ENCODE results near the gene SALL1. TPM values are rescaled to one million over a fixed set of nuclear protein-coding genes. Genes with fewer than 3 reads are reported as not detected.

SALL1 gene
- total RNA-seq, 1 experiment from 2014 or later, result not detected

DNA sequence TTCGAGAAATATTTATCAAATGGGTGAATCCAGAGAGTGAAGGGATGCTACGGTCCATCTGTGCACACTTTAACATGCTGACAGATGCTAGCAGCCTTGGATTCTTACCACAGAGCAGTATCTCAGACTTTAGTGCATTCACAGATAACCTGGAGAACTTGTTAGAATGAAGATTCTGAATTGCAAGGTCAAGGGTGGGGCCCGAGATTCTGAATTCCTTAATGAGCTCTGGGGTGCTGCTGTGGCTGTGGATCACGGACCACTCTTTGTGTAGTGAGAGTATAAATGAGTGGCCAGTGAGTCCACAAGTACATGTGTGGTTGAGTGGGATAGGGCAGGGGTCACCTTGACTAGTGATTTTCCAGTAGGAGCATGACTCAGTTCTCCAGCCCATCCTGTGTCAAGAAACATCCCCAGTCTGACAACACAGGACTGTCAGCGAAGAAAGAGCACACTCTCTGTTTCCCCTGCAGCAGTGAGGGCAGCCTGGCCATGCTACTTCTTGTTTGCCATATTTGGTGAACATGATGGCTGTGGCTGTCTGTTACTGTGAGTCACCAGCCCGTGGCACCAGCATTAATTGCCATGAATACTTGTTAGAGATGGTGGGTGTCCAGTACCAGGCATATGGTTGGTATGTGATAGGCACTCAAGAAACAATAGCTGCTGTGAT, 13.0 kb upstream of the SALL1 start:
- Histone ChIP-seq H3K4me3 (ENCODE audit: low read length) (no peak overlapping the region), H3K9ac (ENCODE audit: low read length) (no peak overlapping the region), H3K79me2 (ENCODE audit: low read length) (no peaks in the 10 kb centered on the region), H3K36me3 (ENCODE audit: low read depth, low read length) (no peaks in the 10 kb centered on the region), H3K9me2 (replicated peaks; ENCODE audit: low read length) (no peaks in the 10 kb centered on the region), H4K20me1 (ENCODE audit: low read length) (no peaks in the 10 kb centered on the region), H2AFZ (ENCODE audit: low read length) (no peak overlapping the region), H3K4me2 (ENCODE audit: low read length) (no peak overlapping the region), H3K27me3 (ENCODE audit: low read length) (no peaks in the 10 kb centered on the region), H3K9me3 (ENCODE audit: low read length) (no peaks in the 10 kb centered on the region), H3K4me1 (ENCODE audit: insufficient read depth, low read length) (no peaks in the 10 kb centered on the region), H3F3A (ENCODE audit: low read length, unreplicated experiment) (no peaks in the 10 kb centered on the region), H3K27ac (ENCODE audit: low read length) (no peak overlapping the region)
- no peak for DNase-seq
- intact Hi-C loops (cut with micrococcal nuclease), result no loop called here
- TF ChIP-seq EZH2 (IDR thresholded peaks at IDR 0.05; ENCODE audit: low read length, unreplicated experiment) (no peak), EZH2phosphoT487 (IDR thresholded peaks at IDR 0.05; ENCODE audit: borderline replicate concordance, low read length) (no peak)
- TF ChIP-seq, protein P1, sequence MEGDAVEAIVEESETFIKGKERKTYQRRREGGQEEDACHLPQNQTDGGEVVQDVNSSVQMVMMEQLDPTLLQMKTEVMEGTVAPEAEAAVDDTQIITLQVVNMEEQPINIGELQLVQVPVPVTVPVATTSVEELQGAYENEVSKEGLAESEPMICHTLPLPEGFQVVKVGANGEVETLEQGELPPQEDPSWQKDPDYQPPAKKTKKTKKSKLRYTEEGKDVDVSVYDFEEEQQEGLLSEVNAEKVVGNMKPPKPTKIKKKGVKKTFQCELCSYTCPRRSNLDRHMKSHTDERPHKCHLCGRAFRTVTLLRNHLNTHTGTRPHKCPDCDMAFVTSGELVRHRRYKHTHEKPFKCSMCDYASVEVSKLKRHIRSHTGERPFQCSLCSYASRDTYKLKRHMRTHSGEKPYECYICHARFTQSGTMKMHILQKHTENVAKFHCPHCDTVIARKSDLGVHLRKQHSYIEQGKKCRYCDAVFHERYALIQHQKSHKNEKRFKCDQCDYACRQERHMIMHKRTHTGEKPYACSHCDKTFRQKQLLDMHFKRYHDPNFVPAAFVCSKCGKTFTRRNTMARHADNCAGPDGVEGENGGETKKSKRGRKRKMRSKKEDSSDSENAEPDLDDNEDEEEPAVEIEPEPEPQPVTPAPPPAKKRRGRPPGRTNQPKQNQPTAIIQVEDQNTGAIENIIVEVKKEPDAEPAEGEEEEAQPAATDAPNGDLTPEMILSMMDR (conservative IDR thresholded peaks at IDR 0.05; ENCODE audit: low read depth, low read length), result no peak
- ChIA-PET POLR2A (ENCODE audit: unreplicated experiment) (no interaction called here), CTCF (no interaction called here)
- no peak for ATAC-seq
- BruUV-seq (replicated peaks), result no TSS peak

DNA sequence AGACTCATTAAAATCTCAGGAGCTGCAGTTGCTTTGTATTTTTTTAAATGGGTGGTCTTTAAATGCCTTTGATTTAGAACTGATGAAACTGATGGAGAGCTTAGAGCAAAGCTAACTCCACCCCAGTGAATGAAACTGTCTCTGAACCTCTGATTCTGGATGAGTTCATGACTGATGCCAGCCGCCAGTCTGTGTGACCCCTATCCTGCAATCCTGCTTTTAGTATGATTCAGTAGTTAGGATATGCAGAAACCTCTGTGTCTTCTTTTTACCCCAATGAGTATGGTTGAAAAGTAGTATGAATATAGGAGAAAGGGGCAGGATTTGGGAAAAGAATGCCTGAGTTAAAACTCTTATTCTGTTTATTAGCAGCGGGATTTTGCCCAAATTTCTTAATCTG, 12.3 kb upstream of the SALL1 start:
- intact Hi-C loops (cut with micrococcal nuclease), result no loop called here
- Histone ChIP-seq H3K9me3 (ENCODE audit: low read length) (no peaks in the 10 kb centered on the region), H2AFZ (ENCODE audit: low read length) (no peak overlapping the region), H3K9me2 (replicated peaks; ENCODE audit: low read length) (no peaks in the 10 kb centered on the region), H3K36me3 (ENCODE audit: low read depth, low read length) (no peaks in the 10 kb centered on the region), H3K4me3 (ENCODE audit: low read length) (no peak overlapping the region), H3K27ac (ENCODE audit: low read length) (no peak overlapping the region), H4K20me1 (ENCODE audit: low read length) (no peaks in the 10 kb centered on the region), H3K4me1 (ENCODE audit: insufficient read depth, low read length) (no peaks in the 10 kb centered on the region), H3K4me2 (ENCODE audit: low read length) (no peak overlapping the region), H3K27me3 (ENCODE audit: low read length) (no peaks in the 10 kb centered on the region), H3F3A (ENCODE audit: low read length, unreplicated experiment) (no peaks in the 10 kb centered on the region), H3K79me2 (ENCODE audit: low read length) (no peaks in the 10 kb centered on the region), H3K9ac (ENCODE audit: low read length) (no peak overlapping the region)
- DNase-seq (no peak), ATAC-seq (no peak)
- ChIA-PET CTCF (no interaction called here), POLR2A (ENCODE audit: unreplicated experiment) (no interaction called here)
- BruUV-seq (replicated peaks), result no TSS peak
- TF ChIP-seq EZH2phosphoT487 (IDR thresholded peaks at IDR 0.05; ENCODE audit: borderline replicate concordance, low read length) (no peak), EZH2 (IDR thresholded peaks at IDR 0.05; ENCODE audit: low read length, unreplicated experiment) (no peak)
- TF ChIP-seq, protein P1 (conservative IDR thresholded peaks at IDR 0.05; ENCODE audit: low read depth, low read length), result no peak

DNA sequence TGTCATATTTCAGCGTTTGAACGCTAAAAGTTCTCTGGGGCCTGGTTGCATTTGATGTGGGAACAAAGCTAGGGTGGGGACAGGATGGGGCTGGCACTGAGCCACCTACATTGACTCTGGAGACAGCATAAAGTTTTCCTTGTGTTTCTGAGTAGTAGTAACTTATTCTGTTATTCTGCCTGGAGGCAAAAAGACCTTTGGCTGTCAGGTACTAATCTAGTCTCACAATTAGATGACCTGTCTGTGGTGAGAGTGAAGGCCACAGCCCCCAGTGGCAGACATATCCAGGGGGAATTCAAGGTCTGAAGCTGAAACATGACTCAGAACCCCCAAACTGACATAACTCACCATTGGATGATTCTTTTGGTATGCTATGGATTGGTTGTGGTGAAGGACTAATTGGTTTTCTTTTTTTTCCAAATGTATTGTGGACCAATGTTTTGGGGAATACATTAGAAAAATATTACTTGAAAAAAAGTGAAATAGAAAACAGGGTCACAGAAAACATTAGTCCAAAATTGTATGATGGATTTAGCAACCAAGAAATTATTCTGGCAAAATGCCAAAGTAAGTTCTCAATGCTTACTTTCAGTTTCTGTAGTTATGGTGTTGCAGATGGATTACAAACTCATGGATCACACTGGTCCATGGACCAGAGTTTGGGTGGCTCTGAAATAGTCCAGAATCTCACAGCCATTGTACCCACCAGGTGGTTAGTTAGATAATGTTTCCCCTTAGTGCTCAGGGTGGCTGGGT, 10.5 kb upstream of the SALL1 start:
- intact Hi-C loops (cut with micrococcal nuclease), result no loop called here
- no peaks in the 10 kb centered on the region for H3K9me3 ChIP-seq (ENCODE audit: low read length)
- TF ChIP-seq, protein P1 (conservative IDR thresholded peaks at IDR 0.05; ENCODE audit: low read depth, low read length), result no peak
- H3K79me2 ChIP-seq (ENCODE audit: low read length), result no peaks in the 10 kb centered on the region
- no peaks in the 10 kb centered on the region for H4K20me1 ChIP-seq (ENCODE audit: low read length)
- POLR2A ChIA-PET (ENCODE audit: unreplicated experiment), result no interaction called here
- no peaks in the 10 kb centered on the region for H3K9me2 ChIP-seq (replicated peaks; ENCODE audit: low read length)
- H3F3A ChIP-seq (ENCODE audit: low read length, unreplicated experiment), result no peaks in the 10 kb centered on the region
- H3K4me1 ChIP-seq (ENCODE audit: insufficient read depth, low read length), result no peaks in the 10 kb centered on the region
- no peak for DNase-seq
- H3K27me3 ChIP-seq (ENCODE audit: low read length), result no peaks in the 10 kb centered on the region
- CTCF ChIA-PET, result no interaction called here
- H3K4me2 ChIP-seq (ENCODE audit: low read length), result no peak overlapping the region
- no peak for ATAC-seq
- no peak overlapping the region for H2AFZ ChIP-seq (ENCODE audit: low read length)
- no peak overlapping the region for H3K4me3 ChIP-seq (ENCODE audit: low read length)
- no peak overlapping the region for H3K27ac ChIP-seq (ENCODE audit: low read length)
- H3K9ac ChIP-seq (ENCODE audit: low read length), result no peak overlapping the region
- no TSS peak for BruUV-seq (replicated peaks)
- H3K36me3 ChIP-seq (ENCODE audit: low read depth, low read length), result no peaks in the 10 kb centered on the region

All from PC-3 (cell line).